Keratinocyte (primary cell): Measurements from ENCODE around the gene PCDHGA4.

Experiments
- CTCF ChIP-seq, 3 experiments: IDR thresholded peaks in 1 of 3; conservative IDR thresholded peaks in 1 of 3; optimal IDR thresholded peaks in 1 of 3; 2 replicates in 2 of 3; 3 replicates in 1 of 3; pipeline versions ENCODE3 to v1.5.1; 2011; ENCODE audit warnings: low read length in 3 of 3, mild to moderate bottlenecking in 3 of 3, moderate library complexity in 2 of 3, control low read depth in 1 of 3, inconsistent platforms in 1 of 3; ENCODE audit not compliant: insufficient read depth in 2 of 3; ENCODE audit errors: extremely low read depth in 1 of 3
- EZH2 ChIP-seq: IDR thresholded peaks from one replicate; pipeline ENCODE4 v1.6.1; 2012; ENCODE audit warnings: inconsistent platforms, mild to moderate bottlenecking, low read length, moderate library complexity

- TF ChIP-seq CTCF (optimal IDR thresholded peaks at IDR 0.05 in 1 of 3, IDR thresholded peaks at IDR 0.05 in 1 of 3, conservative IDR thresholded peaks at IDR 0.05 in 1 of 3; ENCODE audit: extremely low read depth in 1 of 3, insufficient read depth in 2 of 3, low read length in 3 of 3) (no peak), EZH2 (no peak)
These were observed 35.1 kb upstream of the PCDHGA4 start for GRCh38 chr5:141319699-141320098.
